Midbrain (tissue), 1 donor: ENCODE measurements around the gene KRT1.
"Not testable (repeated sequence)": the region's sequence is repeated elsewhere in the genome, so short reads cannot be mapped to it uniquely, and the experiment has no call there.

ENCODE experiments used
- DNase-seq: peaks from one replicate; lab custom pipeline; 2025; lab: John Stamatoyannopoulos, UW

KRT1 gene

GRCh38 chr12:52682381-52682660 lies 2.1 kb upstream of the KRT1 start:
- no peak for DNase-seq

GRCh38 chr12:52681526-52682380 lies 1.5 kb upstream of the KRT1 start:
- no peak for DNase-seq

- no peak for DNase-seq
Measured at GRCh38 chr12:52679875-52680274, 332 bp downstream of the KRT1 start.

- DNase-seq = no peak
Measured at GRCh38 chr12:52677671-52678070, 2.5 kb downstream of the KRT1 start.

- no peak for DNase-seq
Measured at GRCh38 chr12:52677126-52677525, 3.1 kb downstream of the KRT1 start.

GRCh38 chr12:52676163-52676562 lies 4.0 kb downstream of the KRT1 start:
- DNase-seq = no peak

- no peak for DNase-seq
Measured at GRCh38 chr12:52675301-52675701, 4.9 kb downstream of the KRT1 start.

GRCh38 chr12:52674433-52674775 lies 5.8 kb downstream of the KRT1 start:
- no peak for DNase-seq

- DNase-seq = no peak
Measured at GRCh38 chr12:52673713-52674432, 6.3 kb downstream of the KRT1 start.

- DNase-seq = no peak
Measured at GRCh38 chr12:52673217-52673616, 7.0 kb downstream of the KRT1 start.

- DNase-seq = no peak
Measured at GRCh38 chr12:52672321-52672933, 7.8 kb downstream of the KRT1 start.

GRCh38 chr12:52670961-52671360 lies 9.2 kb downstream of the KRT1 start:
- no peak for DNase-seq

GRCh38 chr12:52670506-52670905 lies 9.7 kb downstream of the KRT1 start:
- no peak for DNase-seq

- not testable (repeated sequence) for DNase-seq
Measured at GRCh38 chr12:52669941-52670340, 10.3 kb downstream of the KRT1 start.

GRCh38 chr12:52669426-52669825 lies 10.8 kb downstream of the KRT1 start:
- no peak for DNase-seq

- DNase-seq = no peak
Measured at GRCh38 chr12:52667931-52668330, 12.3 kb downstream of the KRT1 start.

GRCh38 chr12:52667509-52667908 lies 12.7 kb downstream of the KRT1 start:
- DNase-seq = no peak

GRCh38 chr12:52666471-52666870 lies 13.7 kb downstream of the KRT1 start:
- no peak for DNase-seq

GRCh38 chr12:52663420-52663819 lies 16.8 kb downstream of the KRT1 start:
- no peak for DNase-seq

- no peak for DNase-seq
Measured at GRCh38 chr12:52662918-52663229, 17.3 kb downstream of the KRT1 start.

- DNase-seq = no peak
Measured at GRCh38 chr12:52662093-52662917, 17.9 kb downstream of the KRT1 start.

- no peak for DNase-seq
Measured at GRCh38 chr12:52661668-52662067, 18.5 kb downstream of the KRT1 start.
